Measurements from ENCODE around the gene ENDOV. TPM values are rescaled to one million over a fixed set of nuclear protein-coding genes. Genes with fewer than 3 reads are reported as not detected.

The ENDOV gene
- total RNA-seq, 1 donor from 2014 or later = 7.8 TPM

- no peak overlapping the region for H3K27ac ChIP-seq (ENCODE audit: low read depth, low read length)
- H3K27me3 ChIP-seq (ENCODE audit: control insufficient read depth in 3 of 3, insufficient read depth in 3 of 3, low read length in 3 of 3) = peaks cover 0 to 2% (median 0%) of the 10 kb centered on the region in 3 donors
- peaks cover 0 to 2% (median 0%) of the 10 kb centered on the region in 3 donors for H3K36me3 ChIP-seq (ENCODE audit: control insufficient read depth in 3 of 3, insufficient read depth in 3 of 3, low read length in 3 of 3)
- no peaks in the 10 kb centered on the region for H3K9me3 ChIP-seq (ENCODE audit: control insufficient read depth in 3 of 3, low read length in 3 of 3)
- H3K9ac ChIP-seq (ENCODE audit: low read depth in 1 of 3, low read length in 3 of 3) = no peak overlapping the region
- H3K4me3 ChIP-seq (ENCODE audit: low read length in 3 of 3) = no peak overlapping the region
- H3K4me1 ChIP-seq (ENCODE audit: control insufficient read depth in 3 of 3, insufficient read depth in 3 of 3, low read length in 3 of 3) = peaks cover 0 to 2% (median 0%) of the 10 kb centered on the region in 3 donors
Observed at GRCh38 chr17:80445007-80445725, 30.2 kb downstream of the ENDOV start.

GRCh38 chr17:80445726-80446110 lies 30.8 kb downstream of the ENDOV start:
- Histone ChIP-seq H3K9ac (ENCODE audit: low read depth in 1 of 3, low read length in 3 of 3) (no peak overlapping the region), H3K27me3 (ENCODE audit: control insufficient read depth in 3 of 3, insufficient read depth in 3 of 3, low read length in 3 of 3) (peaks cover 0 to 2% (median 0%) of the 10 kb centered on the region in 3 donors), H3K4me1 (ENCODE audit: control insufficient read depth in 3 of 3, insufficient read depth in 3 of 3, low read length in 3 of 3) (peaks cover 0 to 2% (median 0%) of the 10 kb centered on the region in 3 donors), H3K27ac (ENCODE audit: low read depth, low read length) (no peak overlapping the region), H3K36me3 (ENCODE audit: control insufficient read depth in 3 of 3, insufficient read depth in 3 of 3, low read length in 3 of 3) (peaks cover 0 to 2% (median 0%) of the 10 kb centered on the region in 3 donors), H3K9me3 (ENCODE audit: control insufficient read depth in 3 of 3, low read length in 3 of 3) (no peaks in the 10 kb centered on the region), H3K4me3 (ENCODE audit: low read length in 3 of 3) (no peak overlapping the region)

GRCh38 chr17:80446645-80447405 lies 31.9 kb downstream of the ENDOV start:
- Histone ChIP-seq H3K9me3 (ENCODE audit: control insufficient read depth in 3 of 3, low read length in 3 of 3) (no peaks in the 10 kb centered on the region), H3K4me3 (ENCODE audit: low read length in 3 of 3) (no peak overlapping the region), H3K27me3 (ENCODE audit: control insufficient read depth in 3 of 3, insufficient read depth in 3 of 3, low read length in 3 of 3) (peaks cover 0 to 2% (median 0%) of the 10 kb centered on the region in 3 donors)

GRCh38 chr17:80447790-80448189 lies 32.8 kb downstream of the ENDOV start:
- no peak overlapping the region for H3K9ac ChIP-seq (ENCODE audit: low read depth in 1 of 3, low read length in 3 of 3)
- H3K27me3 ChIP-seq (ENCODE audit: control insufficient read depth in 3 of 3, insufficient read depth in 3 of 3, low read length in 3 of 3) = peaks cover 0 to 2% (median 0%) of the 10 kb centered on the region in 3 donors
- no peak overlapping the region for H3K4me3 ChIP-seq (ENCODE audit: low read length in 3 of 3)
- peaks cover 0 to 4% (median 2%) of the 10 kb centered on the region in 3 donors for H3K4me1 ChIP-seq (ENCODE audit: control insufficient read depth in 3 of 3, insufficient read depth in 3 of 3, low read length in 3 of 3)
- no peaks in the 10 kb centered on the region for H3K36me3 ChIP-seq (ENCODE audit: control insufficient read depth in 3 of 3, insufficient read depth in 3 of 3, low read length in 3 of 3)
- H3K27ac ChIP-seq (ENCODE audit: low read depth, low read length) = no peak overlapping the region
- no peaks in the 10 kb centered on the region for H3K9me3 ChIP-seq (ENCODE audit: control insufficient read depth in 3 of 3, low read length in 3 of 3)

More at GRCh38 chr17:80446645-80447405, 31.9 kb downstream of the ENDOV start:
- Histone ChIP-seq H3K4me1 (ENCODE audit: control insufficient read depth in 3 of 3, insufficient read depth in 3 of 3, low read length in 3 of 3) (peaks cover 0 to 2% (median 0%) of the 10 kb centered on the region in 3 donors), H3K9ac (ENCODE audit: low read depth in 1 of 3, low read length in 3 of 3) (no peak overlapping the region), H3K36me3 (ENCODE audit: control insufficient read depth in 3 of 3, insufficient read depth in 3 of 3, low read length in 3 of 3) (peaks cover 0 to under 1% (median 0%) of the 10 kb centered on the region in 3 donors), H3K27ac (ENCODE audit: low read depth, low read length) (no peak overlapping the region)

GRCh38 chr17:80449194-80449929 lies 34.4 kb downstream of the ENDOV start:
- no peaks in the 10 kb centered on the region for H3K36me3 ChIP-seq (ENCODE audit: control insufficient read depth in 3 of 3, insufficient read depth in 3 of 3, low read length in 3 of 3)

GRCh38 chr17:80449930-80450576 lies 35.1 kb downstream of the ENDOV start:
- no peak overlapping the region for H3K9ac ChIP-seq (ENCODE audit: low read depth in 1 of 3, low read length in 3 of 3)
- H3K4me3 ChIP-seq (ENCODE audit: low read length in 3 of 3) = no peak overlapping the region
- H3K27ac ChIP-seq (ENCODE audit: low read depth, low read length) = no peak overlapping the region
- no peaks in the 10 kb centered on the region for H3K9me3 ChIP-seq (ENCODE audit: control insufficient read depth in 3 of 3, low read length in 3 of 3)
- peaks cover 8 to 18% (median 12%) of the 10 kb centered on the region in 3 donors for H3K4me1 ChIP-seq (ENCODE audit: control insufficient read depth in 3 of 3, insufficient read depth in 3 of 3, low read length in 3 of 3)
- H3K27me3 ChIP-seq (ENCODE audit: control insufficient read depth in 3 of 3, insufficient read depth in 3 of 3, low read length in 3 of 3) = no peaks in the 10 kb centered on the region
- no peaks in the 10 kb centered on the region for H3K36me3 ChIP-seq (ENCODE audit: control insufficient read depth in 3 of 3, insufficient read depth in 3 of 3, low read length in 3 of 3)

More at GRCh38 chr17:80449194-80449929, 34.4 kb downstream of the ENDOV start:
- no peaks in the 10 kb centered on the region for H3K27me3 ChIP-seq (ENCODE audit: control insufficient read depth in 3 of 3, insufficient read depth in 3 of 3, low read length in 3 of 3)
- H3K9me3 ChIP-seq (ENCODE audit: control insufficient read depth in 3 of 3, low read length in 3 of 3) = no peaks in the 10 kb centered on the region
- no peak overlapping the region for H3K4me3 ChIP-seq (ENCODE audit: low read length in 3 of 3)
- H3K27ac ChIP-seq (ENCODE audit: low read depth, low read length) = no peak overlapping the region
- H3K4me1 ChIP-seq (ENCODE audit: control insufficient read depth in 3 of 3, insufficient read depth in 3 of 3, low read length in 3 of 3) = peaks cover 7 to 18% (median 12%) of the 10 kb centered on the region in 3 donors
- H3K9ac ChIP-seq (ENCODE audit: low read depth in 1 of 3, low read length in 3 of 3) = no peak overlapping the region

- Histone ChIP-seq H3K9me3 (ENCODE audit: control insufficient read depth in 3 of 3, low read length in 3 of 3) (no peaks in the 10 kb centered on the region), H3K27ac (ENCODE audit: low read depth, low read length) (no peak overlapping the region), H3K9ac (ENCODE audit: low read depth in 1 of 3, low read length in 3 of 3) (no peak overlapping the region), H3K4me3 (ENCODE audit: low read length in 3 of 3) (no peak overlapping the region), H3K36me3 (ENCODE audit: control insufficient read depth in 3 of 3, insufficient read depth in 3 of 3, low read length in 3 of 3) (no peaks in the 10 kb centered on the region), H3K4me1 (ENCODE audit: control insufficient read depth in 3 of 3, insufficient read depth in 3 of 3, low read length in 3 of 3) (peaks cover 20 to 26% (median 24%) of the 10 kb centered on the region in 3 donors), H3K27me3 (ENCODE audit: control insufficient read depth in 3 of 3, insufficient read depth in 3 of 3, low read length in 3 of 3) (no peaks in the 10 kb centered on the region)
Observed at GRCh38 chr17:80451104-80451775, 36.3 kb downstream of the ENDOV start.

GRCh38 chr17:80452173-80452915 lies 37.4 kb downstream of the ENDOV start:
- Histone ChIP-seq H3K27ac (ENCODE audit: low read depth, low read length) (no peak overlapping the region), H3K9me3 (ENCODE audit: control insufficient read depth in 3 of 3, low read length in 3 of 3) (no peaks in the 10 kb centered on the region), H3K4me3 (ENCODE audit: low read length in 3 of 3) (no peak overlapping the region), H3K9ac (ENCODE audit: low read depth in 1 of 3, low read length in 3 of 3) (peak overlapping the region in 1 of 3 donors; percentile 25), H3K27me3 (ENCODE audit: control insufficient read depth in 3 of 3, insufficient read depth in 3 of 3, low read length in 3 of 3) (no peaks in the 10 kb centered on the region), H3K4me1 (ENCODE audit: control insufficient read depth in 3 of 3, insufficient read depth in 3 of 3, low read length in 3 of 3) (peaks cover 30 to 37% (median 34%) of the 10 kb centered on the region in 3 donors), H3K36me3 (ENCODE audit: control insufficient read depth in 3 of 3, insufficient read depth in 3 of 3, low read length in 3 of 3) (no peaks in the 10 kb centered on the region)

Data from skeletal muscle tissue (tissue), 4 donors.